GM21717 (cell line): Measurements from ENCODE around the gene HIF1AN.
"Not testable (repeated sequence)": the region's sequence is repeated elsewhere in the genome, so short reads cannot be mapped to it uniquely, and the experiment has no call there.

Experiments used
- ATAC-seq: cut with Tn5 transposase; IDR thresholded peaks from one replicate; pipeline ENCODE4 v1.9.1; 2021; ENCODE audit warnings: mild to moderate bottlenecking, moderate library complexity; ENCODE audit not compliant: unreplicated experiment

HIF1AN gene

DNA sequence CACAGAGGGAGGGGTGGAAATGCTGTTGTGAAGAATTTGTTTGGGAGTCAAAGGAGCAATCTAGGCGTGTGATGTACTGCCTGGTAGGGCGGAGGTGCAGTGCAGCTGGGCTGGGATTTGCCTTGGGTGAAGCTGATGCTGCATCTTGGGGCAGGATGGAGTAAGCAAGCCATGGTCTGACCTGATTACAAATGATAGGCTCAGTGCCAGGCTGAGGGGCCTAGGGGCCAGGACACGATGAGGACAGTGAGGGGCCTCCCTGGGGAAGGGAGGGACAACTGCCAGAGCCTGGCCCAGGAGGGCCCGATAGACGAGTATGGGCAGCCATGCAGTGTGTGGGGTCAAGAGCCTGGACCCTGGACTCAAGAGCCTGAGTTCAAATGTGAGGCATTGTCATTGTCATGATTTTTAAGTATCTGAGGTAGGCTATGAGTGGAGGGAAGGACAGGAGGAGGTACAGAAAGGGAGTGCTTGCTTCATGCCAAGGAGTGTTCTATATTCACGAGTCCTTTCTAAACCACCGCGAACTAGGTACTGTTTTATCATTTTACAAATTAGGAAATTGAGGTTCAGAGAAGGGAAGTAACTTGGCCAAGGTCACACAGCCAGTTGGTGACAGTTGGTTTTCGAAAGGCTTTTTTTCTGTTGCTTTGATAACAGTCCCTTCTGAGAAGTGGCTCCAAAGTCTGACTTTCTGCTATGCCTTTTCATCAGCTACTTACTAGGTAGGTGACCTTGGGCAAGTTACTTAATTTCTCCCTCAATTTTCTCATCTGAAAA is 29.7 kb downstream of the HIF1AN start:
- ATAC-seq = no peak

DNA sequence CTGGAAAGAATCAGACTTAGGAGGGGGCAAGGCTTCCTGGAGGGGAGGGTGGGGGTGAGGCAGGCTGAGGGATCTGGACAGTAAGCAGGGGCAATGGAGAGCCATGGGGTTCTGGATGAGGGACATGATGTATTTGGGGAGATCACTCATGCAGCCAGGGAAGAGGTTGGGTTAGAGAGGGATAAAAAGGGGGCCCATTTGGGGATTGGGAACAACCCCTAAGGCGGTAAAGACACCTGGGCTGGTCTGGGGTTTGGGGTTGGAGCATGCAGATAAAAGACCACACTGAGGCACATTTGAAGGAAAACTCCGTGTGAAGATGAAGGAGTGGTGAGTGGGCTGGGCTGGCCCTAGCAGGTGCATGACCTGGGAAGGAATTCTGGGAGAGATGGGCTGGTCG is 30.8 kb downstream of the HIF1AN start:
- ATAC-seq = no peak

DNA sequence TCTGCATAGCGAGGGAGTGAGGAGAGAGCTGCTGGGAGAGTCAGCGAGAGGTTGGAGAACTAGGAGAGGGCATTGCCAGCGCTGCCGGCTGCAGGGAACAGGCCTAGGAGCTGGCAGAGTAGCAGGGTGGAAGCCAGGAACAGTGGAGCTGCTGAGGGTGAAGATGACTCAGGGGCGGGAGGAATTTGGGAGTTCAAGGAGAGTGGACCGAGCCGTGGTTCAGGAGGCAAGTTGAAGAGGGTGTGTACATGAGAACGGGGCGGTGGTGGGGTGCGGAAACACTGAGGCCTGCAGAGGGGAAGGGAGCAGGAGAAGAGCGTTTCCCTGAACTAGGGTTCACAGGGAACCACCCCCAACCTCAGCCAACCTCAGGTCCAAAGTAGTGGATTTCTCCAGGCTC is 31.5 kb downstream of the HIF1AN start:
- no peak for ATAC-seq

DNA sequence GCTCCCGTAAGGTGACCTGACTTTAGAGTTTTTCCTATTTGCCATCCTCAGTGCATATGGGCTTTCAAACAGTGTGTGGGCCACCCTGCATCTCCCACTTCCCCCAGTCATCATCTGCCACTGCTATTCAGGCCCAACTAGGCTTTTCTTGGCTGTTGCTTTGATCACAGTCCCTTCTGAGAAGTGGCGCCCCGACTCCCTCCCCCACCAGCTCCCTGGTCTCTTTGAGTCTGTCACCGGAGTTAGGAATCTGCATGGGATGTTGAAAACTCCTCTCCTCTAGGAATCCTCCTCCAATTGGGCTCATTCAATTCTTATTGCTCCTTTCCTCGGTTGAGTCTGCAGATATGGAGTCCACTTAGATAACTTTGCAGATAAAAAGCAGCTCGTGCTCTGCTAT is 32.1 kb downstream of the HIF1AN start:
- ATAC-seq = no peak

DNA sequence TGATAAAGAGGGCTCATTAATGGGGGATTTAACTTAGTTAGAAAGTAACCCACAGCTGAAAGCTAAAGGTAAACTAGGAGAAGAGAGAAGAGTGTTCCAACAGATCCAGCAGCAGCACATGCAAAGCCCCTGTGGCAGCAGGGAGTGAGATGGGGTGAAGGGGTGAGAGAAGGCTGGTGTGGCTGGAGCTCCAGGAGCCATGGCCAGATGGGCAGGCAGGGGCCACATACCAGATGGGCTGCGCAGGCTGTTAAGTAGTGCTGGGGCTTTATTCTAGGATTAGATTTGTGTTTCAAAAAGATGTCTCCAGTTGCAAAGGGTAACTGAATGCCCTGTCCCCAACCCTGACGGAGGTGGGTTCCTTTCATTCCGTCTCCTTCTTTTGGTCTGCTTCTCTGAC is 33.2 kb downstream of the HIF1AN start:
- no peak for ATAC-seq

DNA sequence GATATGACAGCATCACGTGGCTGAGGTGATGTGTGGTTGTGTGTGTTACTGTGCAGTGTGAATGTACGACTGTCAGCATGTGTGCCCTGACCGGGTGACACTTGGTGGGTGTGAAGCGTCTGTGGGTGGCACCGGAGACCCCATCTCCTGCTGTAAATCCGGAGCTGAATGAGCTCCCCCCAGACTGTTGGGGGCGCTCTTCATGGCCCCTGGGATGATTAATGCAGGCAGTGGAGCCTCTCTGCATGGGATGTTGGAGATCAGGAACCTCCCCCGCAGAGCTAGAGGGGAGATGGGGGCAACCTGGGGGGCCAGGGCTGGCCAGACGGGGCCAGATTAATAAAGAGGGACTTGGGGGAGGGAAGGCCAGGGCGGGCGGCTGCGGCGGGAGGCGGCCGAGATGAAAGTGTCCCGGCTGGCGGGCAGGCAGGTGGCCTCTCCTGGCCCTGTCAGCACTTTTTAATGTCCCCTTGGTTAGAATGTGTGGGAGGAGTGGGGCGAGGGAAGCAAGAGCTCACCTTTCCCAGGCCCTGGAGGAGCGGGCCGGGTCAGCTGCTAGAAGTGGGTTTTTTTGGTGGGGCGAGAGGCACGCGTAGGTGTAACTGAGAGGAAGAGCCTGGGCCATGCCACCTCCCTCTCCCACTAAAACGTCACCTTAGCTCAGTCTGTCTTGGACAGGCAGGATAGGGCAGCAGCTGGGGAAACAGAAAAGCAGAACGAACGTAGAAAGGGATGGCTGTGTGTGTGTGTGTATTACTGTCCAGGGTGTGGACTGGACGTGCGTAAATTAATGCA is 34.1 kb downstream of the HIF1AN start:
- no peak for ATAC-seq

DNA sequence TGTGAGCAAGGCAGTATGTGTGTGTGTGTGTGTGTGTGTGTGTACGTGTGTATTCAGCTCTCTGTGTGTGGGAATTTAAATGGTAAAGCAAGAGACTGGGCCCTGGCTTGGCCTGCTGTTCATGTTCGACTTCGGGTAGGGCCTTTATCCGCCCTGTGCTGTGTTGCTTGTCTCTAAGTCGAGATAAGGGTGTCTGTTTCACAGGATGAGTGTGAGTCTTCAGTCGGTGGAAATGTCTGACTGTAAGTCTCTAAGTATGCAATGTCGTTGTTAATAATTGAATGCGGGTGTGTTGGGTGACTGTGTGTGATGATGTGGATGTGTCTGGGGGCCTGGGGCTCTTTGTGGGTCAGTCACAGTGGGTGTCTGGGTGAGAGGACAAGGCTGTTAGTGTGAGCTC is 34.8 kb downstream of the HIF1AN start:
- ATAC-seq = no peak

DNA sequence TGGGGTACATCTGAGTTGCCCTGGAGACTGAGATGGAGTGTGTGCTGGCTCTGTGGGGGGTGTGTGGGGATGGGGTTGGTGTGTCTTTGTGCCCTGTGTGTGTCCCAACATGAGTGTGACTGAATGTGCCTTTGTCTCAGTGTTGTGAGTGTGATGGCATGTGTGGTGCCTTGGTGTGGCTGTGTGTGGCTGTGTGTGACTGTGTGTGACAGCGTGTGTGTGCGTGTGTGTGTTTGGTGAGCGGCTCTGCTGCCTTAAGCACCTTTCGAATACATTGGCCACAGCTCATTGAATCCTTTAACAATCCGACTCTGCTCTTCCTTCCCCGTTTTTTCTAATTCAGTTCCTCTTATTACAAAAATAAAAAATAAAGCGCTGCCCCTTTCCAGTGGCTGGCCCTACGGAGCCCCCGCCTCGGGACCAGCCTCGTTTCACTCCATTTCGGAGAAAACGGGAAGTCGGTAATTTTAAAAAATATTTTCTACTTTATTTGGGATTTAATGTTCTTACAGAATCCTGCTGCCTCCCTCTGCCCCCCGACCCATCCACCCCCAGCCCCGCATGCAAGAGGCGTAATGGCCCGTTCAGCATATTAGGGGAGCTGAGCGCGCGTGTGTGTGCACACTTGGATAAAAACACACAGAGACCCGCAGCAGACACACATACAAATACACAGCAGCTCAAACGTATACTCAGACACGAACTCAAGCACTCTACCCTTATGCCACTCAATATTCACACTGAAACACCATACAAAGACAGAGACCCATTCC is 35.5 kb downstream of the HIF1AN start:
- no peak for ATAC-seq

DNA sequence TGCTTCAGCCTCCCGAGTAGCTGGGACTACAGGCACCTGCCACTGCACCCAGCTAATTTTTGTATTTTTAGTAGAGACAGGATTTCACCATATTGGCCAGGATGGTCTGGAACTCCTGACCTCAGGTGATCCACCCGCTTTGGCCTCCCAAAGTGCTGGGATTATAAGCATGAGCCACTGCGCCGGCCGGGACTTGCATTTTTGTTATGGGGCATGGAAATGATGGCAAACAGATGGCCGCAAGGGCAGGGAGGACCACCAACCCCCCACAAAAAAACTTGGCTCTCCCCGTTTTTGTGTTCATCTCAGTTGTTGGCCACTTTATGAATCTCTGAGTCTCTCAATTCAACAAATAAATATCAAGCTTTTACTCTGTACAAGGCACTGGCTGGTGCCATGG is 39.4 kb downstream of the HIF1AN start:
- ATAC-seq = not testable (repeated sequence)

DNA sequence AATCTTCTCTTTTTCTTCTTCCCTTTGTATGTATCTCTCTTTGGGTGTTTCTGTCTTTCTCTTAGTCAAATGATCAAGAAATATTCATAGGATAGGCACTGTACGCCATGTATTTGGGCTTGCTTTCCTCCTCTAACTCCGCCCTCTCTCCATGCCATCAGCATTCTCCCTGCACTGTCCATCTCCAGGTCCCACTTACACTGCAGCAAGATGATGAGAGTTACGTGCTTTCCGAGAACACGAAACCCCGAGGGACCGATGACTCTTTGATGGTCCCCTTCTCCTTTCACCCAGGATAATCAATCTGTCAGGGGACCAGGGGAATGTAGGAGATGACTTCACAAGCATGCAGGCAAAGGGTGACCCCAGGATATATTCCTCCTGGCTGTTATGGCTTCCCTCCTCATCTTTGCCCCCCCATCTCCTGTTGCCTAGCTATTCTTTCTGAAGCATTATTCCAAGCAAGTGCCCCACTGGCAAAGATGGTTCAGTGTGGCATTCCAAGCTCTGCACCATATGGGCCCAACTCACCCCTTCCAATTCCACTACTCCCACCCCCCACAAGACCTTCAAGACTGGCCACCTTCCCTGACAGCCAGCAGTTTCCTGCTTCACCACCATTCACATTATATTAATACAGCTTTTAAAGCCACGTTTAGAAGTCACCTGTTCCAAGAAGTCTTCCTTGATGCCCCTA is 40.0 kb downstream of the HIF1AN start:
- no peak for ATAC-seq

DNA sequence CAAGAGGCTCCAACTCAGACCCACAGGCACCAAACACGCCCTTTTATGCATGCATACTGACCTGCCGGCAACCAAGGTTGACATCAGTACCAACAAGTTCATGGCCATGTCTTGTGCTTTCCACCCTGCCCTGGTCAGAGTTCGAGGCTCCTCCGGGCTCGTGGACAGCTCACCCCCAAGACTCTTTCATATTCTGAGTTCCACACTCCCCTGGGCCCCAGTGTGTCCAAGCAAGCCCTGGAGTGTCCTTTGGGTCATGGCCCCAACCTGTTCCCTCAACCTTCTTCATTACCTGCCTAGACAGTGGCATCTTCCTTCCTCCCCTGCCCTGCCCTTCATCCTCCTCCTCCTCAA is 40.5 kb downstream of the HIF1AN start:
- no peak for ATAC-seq

DNA sequence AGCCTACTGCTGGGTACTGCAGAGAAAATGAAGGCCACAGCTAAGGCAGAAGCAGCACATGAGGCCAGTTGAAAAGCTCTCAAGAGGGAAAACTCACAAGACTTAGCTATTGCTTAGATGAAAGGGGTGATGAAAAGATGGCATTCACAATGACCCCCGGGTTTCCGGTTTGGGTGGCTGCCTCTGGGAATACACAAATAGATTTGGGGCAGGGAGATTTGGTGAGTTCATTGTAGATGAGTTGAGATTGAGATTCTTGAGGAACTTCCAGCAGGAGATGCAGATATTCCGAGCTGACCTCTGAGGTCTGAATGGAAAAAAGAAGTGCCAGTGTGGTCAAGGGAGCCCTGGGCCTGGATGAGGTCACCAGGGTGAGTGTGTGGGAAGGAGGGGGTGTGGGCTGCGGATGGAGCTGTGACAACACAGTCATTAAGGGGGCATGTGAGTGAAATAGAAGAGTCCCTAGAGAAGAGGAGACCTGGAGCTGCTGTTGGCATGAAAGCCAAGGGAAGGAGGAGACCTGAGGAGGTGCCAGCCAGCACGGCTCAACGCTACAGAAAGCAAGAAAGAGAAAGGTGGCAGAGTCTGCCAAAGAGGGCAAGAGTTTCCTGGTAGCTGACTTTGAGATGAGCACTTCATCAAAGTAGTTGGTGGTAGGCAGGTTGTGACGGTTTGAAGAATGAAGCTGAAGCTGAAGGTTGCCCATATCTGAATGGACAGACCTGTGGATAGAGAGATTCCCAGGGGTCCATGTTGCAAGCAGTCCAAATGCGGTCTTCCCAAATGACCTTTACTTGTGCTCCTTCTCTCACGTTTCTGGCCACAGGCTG is 43.7 kb downstream of the HIF1AN start:
- ATAC-seq = no peak

DNA sequence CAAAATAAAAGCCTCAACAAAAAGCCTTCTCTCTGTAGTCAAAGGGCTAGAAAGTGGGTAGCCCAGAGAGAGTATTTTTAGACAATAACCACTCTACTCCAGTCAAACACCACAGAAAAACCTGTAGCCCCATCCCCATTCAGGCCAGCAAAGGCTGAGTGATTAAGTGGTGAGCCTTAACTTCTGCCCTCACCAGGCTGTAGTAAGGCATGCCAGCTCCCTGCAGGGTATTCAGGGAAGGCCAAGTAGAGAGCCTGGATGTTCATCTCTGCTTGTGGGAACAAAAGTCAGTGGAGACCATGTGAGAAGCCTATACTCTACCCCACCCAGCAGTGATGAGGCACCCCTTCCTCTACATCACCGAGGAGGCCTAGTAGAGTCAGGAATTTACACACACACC is 51.2 kb downstream of the HIF1AN start:
- ATAC-seq = no peak

DNA sequence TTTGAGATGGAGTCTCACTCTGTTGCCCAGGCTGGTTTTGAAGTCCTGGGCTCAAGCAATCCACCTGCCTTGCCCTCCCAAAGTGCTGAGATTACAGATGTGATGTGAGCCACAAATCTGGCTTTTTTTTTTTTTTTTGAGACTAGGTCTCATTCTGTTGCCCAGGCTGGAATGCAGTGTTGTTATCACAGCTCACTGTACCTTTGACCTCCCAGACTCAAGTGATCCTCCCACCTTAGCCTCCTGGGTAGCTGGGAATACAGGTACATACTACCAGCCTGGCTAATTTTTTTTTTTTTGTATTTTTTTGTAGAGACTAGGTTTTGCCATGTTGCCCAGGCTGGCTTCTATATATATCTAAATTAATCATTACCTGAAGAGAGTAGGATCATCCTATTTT is 62.4 kb downstream of the HIF1AN start:
- ATAC-seq = no peak

DNA sequence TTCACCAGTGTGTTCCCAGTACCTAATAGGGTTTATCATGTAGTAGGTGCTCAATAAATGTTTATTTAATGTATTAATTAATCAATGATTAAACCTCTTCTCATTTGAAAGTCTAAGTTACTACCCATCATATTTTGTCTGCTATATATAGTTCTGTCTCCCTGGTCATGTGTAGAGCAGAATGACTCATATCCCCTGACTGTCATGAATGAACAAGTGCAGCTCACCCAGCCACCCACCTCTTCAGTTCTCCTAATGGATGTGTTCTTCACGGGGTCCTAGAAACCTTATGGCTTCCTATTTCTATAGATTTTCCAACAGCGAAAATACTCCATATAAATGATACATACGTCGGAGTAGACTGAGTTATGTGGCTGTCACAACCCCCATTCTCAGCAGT is 64.5 kb downstream of the HIF1AN start:
- no peak for ATAC-seq

DNA sequence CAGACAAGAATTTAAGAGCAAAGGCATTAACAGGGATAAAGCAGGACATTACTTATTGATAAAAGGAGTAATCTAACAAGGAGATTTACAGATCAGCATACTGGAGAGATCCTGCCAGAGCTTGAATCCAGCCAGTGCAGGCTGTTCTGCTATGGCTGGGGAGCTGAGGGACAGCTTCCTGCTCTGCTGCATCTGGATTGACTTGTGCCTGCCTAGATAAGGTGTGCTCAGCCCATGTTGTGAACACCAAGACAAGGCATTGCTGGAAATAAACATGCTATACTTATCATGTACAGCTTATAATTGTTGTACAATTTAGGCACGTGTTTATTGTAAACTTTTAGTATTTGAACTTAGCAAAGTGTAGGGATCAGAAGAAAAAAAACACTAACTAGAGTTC is 71.7 kb downstream of the HIF1AN start:
- ATAC-seq = no peak
